ENCODE data around the gene TSPAN3.

The TSPAN3 gene

DNA sequence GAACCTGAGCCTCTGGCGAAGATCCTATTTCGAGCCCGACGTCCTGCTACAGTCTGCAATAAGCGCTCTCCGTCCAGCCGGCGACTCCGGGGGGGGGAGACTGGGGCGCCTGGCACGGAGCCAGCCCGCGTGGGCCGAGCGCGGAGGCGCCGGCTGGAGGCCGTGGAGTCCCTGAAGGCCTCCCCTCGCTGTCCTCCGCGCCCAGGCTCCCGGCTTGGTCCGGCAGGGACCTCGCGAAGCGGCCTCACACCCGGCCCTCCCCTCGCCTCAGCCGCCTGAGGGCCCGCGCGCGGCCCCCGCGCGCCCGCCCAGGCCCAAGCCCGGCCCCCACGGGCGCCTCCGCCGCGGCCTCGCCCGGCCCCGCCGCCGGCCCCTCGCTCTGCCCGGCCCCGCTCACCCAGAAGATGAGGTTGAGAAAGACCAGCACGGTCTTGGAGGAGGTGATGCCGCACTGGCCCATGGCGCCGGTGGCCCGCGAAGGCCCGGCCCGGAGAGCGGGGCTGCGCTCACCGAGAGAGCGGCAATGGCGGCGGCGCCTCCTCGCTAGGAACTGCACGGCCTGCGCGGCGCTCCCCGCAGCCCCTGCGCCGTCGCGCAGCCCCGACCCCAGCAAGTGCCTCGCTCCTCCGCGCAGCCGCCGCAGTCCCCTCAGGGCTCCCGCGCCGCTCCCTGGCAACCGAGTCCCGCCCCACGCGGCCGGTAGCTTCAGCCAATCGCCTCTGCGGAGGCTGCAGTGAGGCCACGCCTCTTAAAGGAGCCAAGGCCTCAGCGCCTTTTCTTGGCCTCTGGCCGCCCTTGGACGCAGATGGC is at the start of gene TSPAN3:
Gene TSPAN3 (minus strand): TSS at position 615 of the 810 bp plus-strand sequence. CDS start 155 bp downstream, at position 460.
- DNase-seq (ENCODE audit: low read depth), result peak; percentile 87

- DNase-seq (ENCODE audit: low read depth), result no peak
Measured at GRCh38 chr15:77120576-77120975, 49.7 kb upstream of the TSPAN3 start.

DNA sequence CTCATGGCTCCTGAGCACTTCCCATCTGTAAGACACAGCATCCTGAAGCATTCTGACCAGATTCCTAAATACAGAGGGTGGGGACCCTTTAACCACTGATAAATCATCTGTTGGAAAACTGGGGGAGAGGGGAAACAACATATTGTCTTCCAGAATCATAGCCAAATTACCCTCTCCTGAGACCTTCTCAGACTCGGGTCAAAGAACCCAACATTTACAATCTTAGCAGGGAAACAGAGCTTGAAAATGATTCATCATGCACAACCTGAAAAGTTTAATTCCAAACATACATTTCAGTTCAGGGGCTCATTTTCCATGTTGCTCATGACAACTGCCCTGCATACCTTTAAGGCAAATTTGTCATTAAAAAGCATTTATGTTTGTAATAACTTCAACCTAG is 48.5 kb upstream of the TSPAN3 start:
- no peak for DNase-seq (ENCODE audit: low read depth)

DNA sequence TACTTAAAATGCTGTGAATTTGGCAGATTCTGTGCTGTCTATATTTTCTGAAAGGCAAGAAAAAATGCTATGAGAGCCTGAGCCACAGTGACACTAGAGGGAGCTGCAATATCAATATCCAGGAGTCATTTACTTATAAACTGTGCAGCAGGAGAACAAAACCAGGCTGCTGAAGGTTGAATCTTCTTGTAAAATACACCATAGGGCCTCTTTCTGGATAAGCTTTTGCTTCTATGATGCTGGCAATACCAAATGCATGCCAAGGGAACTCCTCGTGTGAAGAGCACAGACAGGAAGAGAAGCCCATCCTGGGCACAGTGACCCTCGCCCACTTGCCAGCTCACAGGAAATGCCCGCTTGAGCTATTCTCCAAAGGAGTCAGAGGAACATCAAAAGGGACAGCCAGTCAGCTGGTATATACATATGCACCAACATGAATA is 48.0 kb upstream of the TSPAN3 start:
- DNase-seq (ENCODE audit: low read depth), result no peak

- DNase-seq (ENCODE audit: low read depth), result no peak
Measured at GRCh38 chr15:77115179-77115578, 44.3 kb upstream of the TSPAN3 start.

GRCh38 chr15:77112838-77113504 is 42.1 kb upstream of the TSPAN3 start:
- DNase-seq (ENCODE audit: low read depth), result no peak

DNA sequence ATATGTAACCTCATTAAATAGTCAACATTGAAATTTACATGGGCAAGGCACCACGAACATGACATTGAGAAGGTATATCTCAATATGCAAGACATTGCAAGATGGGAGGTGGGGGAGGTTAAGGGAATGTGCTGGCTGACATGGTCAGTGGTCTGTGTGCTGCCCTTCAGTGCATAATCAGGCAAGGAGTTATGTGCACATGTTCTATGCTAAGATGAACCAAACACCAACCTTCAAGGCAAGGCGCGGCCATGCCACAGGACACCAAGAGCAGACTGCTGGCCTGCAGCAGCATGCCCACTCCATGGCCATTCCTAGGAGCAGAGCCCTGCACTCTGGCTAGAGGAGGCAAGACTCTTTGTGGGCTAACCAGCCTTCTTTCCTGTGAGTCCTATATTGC is 40.9 kb upstream of the TSPAN3 start:
- no peak for DNase-seq (ENCODE audit: low read depth)

GRCh38 chr15:77107531-77108355 is 36.8 kb upstream of the TSPAN3 start:
- peak; percentile 11 for DNase-seq (ENCODE audit: low read depth)

DNA sequence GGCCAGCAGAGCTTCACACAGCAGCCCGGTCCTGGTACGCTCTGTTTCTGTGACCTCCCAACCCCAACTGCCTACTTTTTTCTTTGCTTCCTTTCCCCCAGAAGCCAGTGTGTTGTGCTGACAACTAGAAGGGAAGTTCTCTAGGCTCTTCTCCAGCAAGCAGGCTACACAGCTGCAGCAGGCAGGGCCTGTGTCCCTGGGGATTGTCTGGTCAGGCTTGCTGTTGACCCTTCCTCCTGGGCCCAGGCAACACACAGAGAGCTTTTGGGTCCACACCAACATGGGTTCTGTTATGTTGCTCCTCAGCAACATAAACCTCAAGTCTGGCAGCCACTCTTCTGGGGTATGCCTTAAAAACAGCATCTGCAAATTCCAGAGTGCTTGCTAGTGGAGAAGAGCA is 36.2 kb upstream of the TSPAN3 start:
- DNase-seq (ENCODE audit: low read depth), result no peak

DNA sequence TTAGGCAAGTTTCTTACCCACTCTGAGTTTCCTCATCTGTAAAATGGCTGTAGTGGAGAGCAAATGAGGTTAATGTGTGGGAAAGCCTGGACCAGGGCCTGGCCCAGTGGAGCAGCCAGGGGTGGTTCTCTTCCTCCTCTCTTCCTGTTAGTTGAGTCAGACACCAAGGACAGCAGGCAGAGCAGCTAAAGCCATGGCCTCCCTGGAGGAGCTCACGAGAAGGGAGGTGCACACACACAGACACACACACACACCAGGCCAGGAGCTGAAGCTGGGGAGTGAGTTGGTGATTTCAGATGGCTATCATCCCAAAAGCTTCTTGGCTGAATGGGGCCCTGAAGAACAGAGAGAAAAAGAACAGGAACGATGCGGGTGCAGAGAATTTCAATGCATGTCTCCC is 33.2 kb upstream of the TSPAN3 start:
- DNase-seq (ENCODE audit: low read depth), result no peak

GRCh38 chr15:77099741-77100463 is 29.0 kb upstream of the TSPAN3 start:
- DNase-seq (ENCODE audit: low read depth), result no peak

DNA sequence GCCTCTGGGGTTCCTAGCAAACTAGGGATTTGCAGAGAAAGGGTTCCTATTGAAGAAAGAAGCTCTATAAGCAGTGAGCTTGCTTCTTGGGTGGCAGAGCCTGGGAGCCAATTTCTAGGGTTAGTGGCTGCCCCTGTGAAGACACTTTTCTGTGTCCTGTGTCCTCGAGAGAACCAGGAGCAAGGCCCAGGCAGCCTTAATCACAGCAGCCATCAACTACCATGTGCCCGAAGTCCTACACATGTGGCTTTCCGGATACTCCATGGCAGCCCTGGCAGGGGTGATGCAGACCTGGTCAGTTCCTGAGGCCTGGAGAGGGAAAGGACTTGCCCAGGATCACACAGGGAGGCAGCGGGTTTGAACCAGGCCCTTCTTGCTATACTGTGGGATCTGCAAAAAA is 27.7 kb upstream of the TSPAN3 start:
- DNase-seq (ENCODE audit: low read depth), result no peak

- no peak for DNase-seq (ENCODE audit: low read depth)
Measured at GRCh38 chr15:77097921-77098320, 27.0 kb upstream of the TSPAN3 start.

DNA sequence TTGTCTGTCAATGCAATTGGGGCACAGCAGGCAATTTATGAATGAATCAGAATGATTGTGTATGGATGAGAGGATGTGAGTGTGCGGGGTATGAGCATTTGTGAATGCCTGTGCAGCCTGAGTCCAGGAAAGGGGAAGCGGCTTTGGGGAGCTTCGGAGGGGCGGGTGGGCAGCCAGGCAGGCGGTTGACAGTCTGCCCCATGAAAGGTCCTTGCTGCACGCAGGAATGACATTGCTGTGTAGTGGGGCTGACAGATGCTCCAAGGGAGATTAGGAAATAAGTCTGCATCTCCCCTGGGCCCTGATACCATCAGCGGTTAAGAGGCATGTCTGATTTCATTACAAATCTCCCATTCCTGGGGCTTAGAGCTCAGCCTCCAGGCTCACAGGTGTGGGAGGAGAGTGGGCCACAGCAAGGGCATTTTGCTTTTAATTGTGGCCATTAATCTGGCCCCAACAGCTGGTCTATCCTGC is 26.4 kb upstream of the TSPAN3 start:
- DNase-seq (ENCODE audit: low read depth), result no peak

GRCh38 chr15:77096541-77096940 is 25.6 kb upstream of the TSPAN3 start:
- DNase-seq (ENCODE audit: low read depth), result no peak

GRCh38 chr15:77096138-77096537 is 25.2 kb upstream of the TSPAN3 start:
- DNase-seq (ENCODE audit: low read depth), result no peak

DNA sequence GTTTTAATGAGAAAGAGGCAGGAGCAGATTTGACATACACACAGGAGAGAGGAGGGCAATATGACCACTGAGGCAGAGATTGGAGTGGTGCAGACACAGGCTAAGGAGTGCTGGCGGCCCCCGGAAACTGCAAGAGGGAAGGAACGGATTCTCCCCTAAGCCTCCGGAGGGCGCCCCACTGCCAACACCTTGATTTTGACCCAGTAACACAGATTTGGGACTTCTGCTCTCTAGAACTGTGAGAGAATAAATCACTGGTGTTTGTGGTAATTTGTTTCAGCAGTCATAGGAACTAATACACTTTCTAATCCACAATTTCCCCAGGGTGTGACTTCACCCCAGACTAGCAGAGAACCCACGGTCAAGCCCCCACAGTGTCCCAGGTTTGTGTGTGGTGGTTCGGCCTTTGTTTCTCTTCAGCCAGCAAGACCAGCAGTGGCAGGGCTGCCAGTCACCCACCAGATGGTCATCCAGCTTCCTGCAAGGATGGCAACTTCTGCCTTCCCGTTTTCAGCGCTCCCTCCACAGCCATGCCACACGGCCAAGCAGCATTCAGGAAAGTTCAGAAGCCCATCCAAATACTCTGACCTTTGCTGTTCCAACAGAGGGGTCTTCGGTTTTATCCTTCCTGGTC is 23.6 kb upstream of the TSPAN3 start:
- DNase-seq (ENCODE audit: low read depth), result no peak

DNA sequence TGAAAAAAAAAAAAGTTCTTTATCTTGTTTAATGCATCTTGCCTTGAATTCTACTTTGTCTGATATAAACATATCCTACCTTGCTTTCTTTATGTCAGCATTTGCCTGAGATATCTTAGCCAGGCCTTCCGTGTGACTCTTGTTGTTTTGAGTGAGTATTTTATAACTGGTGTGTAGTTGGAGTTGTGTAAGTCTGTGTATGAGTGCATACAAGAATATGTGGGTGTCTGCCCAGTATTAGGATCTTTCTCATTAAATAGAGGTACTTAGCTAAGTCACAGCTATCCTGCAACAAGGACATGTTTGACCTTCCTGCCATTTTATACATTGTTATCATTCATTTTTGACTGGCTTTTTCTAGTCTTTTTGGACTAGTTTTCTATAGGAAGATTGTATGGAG is 22.5 kb upstream of the TSPAN3 start:
- no peak for DNase-seq (ENCODE audit: low read depth)

- no peak for DNase-seq (ENCODE audit: low read depth)
Measured at GRCh38 chr15:77091097-77091496, 20.2 kb upstream of the TSPAN3 start.

DNA sequence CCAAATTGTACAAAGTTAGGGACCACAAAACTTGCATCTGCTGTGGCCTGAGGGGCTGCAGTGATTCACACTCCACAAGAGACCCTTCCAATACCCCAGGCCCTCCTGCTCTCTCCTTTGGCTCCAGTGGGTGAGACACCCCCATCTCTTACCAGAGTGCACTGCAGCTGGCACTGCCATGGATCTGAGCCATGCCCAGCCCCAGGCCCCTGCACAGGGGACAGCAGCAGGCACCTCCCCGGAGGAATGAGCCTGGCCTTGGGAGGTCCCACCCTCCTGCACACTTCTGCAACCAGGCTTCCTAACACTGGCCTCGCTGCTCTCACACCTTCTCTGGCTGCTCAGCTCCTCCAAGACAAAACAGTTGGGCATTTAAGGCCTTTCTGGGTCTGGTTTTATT is 16.3 kb upstream of the TSPAN3 start:
- no peak for DNase-seq (ENCODE audit: low read depth)

- no peak for DNase-seq (ENCODE audit: low read depth)
Measured at GRCh38 chr15:77085297-77085696, 14.4 kb upstream of the TSPAN3 start.

All from CMK (cell line).